Panc1 (cell line): ENCODE measurements around the gene EIF2B1. TPM values are rescaled to one million over a fixed set of nuclear protein-coding genes. Genes with fewer than 3 reads are reported as not detected.

Source experiments
- ATAC-seq: fragments of 200-7000 bp; cut with Tn5 transposase; 2 replicates; pipeline ENCODE4 v1.9.1; 2020; ENCODE audit warnings: mild to moderate bottlenecking, moderate library complexity
- BruUV-seq: library from RNA; stranded (reverse); fragments of 400-500 nt; replicated peaks from 2 replicates; lab custom pipeline; 2021; lab: Mats Ljungman, UMichigan
- CTCF ChIA-PET: fragments of 300-600 bp; sonication (Branson Sonifier 250); formaldehyde crosslinking; loops from one replicate; lab custom pipeline; 2022; ENCODE audit warnings: antibody characterized with exemption; lab: Charles Lee
- POLR2A ChIA-PET: fragments of 300-600 bp; sonication (Branson Sonifier 250); formaldehyde crosslinking; loops from one replicate; lab custom pipeline; 2022; ENCODE audit warnings: antibody characterized with exemption; lab: Charles Lee
- DNase-seq: peaks from one replicate; pipeline ENCODE4 v3.0.0-alpha.2; 2010; ENCODE audit warnings: low read depth, low spot score
- H3K27ac ChIP-seq: 2 replicates; pipeline ENCODE4 v1.5.1; 2011; ENCODE audit warnings: mild to moderate bottlenecking, low read length, inconsistent platforms
- H3K27me3 ChIP-seq: fragments of 200-500 bp; sonication (Bioruptor generic); 2 replicates; pipeline ENCODE4 v1.6.0; 2014; ENCODE audit warnings: low read length, inconsistent platforms; ENCODE audit not compliant: control insufficient read depth, insufficient read depth
- H3K36me3 ChIP-seq: fragments of 200-500 bp; sonication (Bioruptor generic); 2 replicates; pipeline ENCODE4 v1.5.1; 2014; ENCODE audit warnings: inconsistent platforms, mild to moderate bottlenecking, low read length, moderate library complexity; ENCODE audit not compliant: control insufficient read depth, insufficient read depth
- H3K4me1 ChIP-seq: 2 replicates; pipeline ENCODE4 v1.5.1; 2011; ENCODE audit warnings: inconsistent platforms, mild to moderate bottlenecking, low read length, moderate library complexity; ENCODE audit not compliant: control insufficient read depth, insufficient read depth
- H3K4me3 ChIP-seq, 2 experiments: 2 replicates each; pipeline ENCODE4 v1.5.1; 2011 to 2012; ENCODE audit warnings: low read depth in 2 of 2, low read length in 2 of 2, mild to moderate bottlenecking in 2 of 2, inconsistent platforms in 1 of 2, moderate library complexity in 1 of 2
- H3K9me3 ChIP-seq: fragments of 200-500 bp; sonication (Bioruptor generic); 2 replicates; pipeline ENCODE4 v1.5.1; 2014; ENCODE audit warnings: low read depth, mild to moderate bottlenecking, inconsistent platforms, low read length, moderate library complexity; ENCODE audit not compliant: control insufficient read depth, insufficient read depth
- POLR2AphosphoS5 ChIP-seq: IDR thresholded peaks from 2 replicates; pipeline ENCODE4 v1.6.1; 2012; ENCODE audit warnings: mild to moderate bottlenecking, low read depth, low read length, moderate library complexity
- SIN3A ChIP-seq: IDR thresholded peaks from 2 replicates; pipeline ENCODE4 v1.6.1; 2012; ENCODE audit warnings: low read depth, mild to moderate bottlenecking, low read length, moderate library complexity, borderline replicate concordance; ENCODE audit not compliant: insufficient read depth
- TCF7L2 ChIP-seq: IDR thresholded peaks from 2 replicates; pipeline ENCODE4 v1.6.1; 2011; ENCODE audit warnings: mild to moderate bottlenecking, low read depth, low read length, inconsistent platforms
- in situ Hi-C: cut with HindIII; loops from 2 replicates; pipeline ENCODE4 v1.10.0; 2016; ENCODE audit warnings: low sequenced_read_pairs, low pct_unique_long_range_greater_than_20kb
- intact Hi-C: fragments of 100-400 bp; cut with micrococcal nuclease; formaldehyde crosslinking; loops from one replicate; pipeline ENCODE4 v1.10.0; 2022; ENCODE audit not compliant: unreplicated experiment
- total RNA-seq: library from RNA; stranded (reverse); gene quantifications from one replicate; pipeline ENCODE4 v1.2.1, GENCODE V29; 2021; ENCODE audit not compliant: unreplicated experiment
- TF ChIP-seq, protein P1 (sequence below): fragments of 450-650 bp; IDR thresholded peaks from 2 replicates; pipeline ENCODE4 v1.5.1; 2017; ENCODE audit warnings: mild to moderate bottlenecking
- TF ChIP-seq, protein P2 (sequence below), 2 experiments: IDR thresholded peaks; 2 replicates each; pipeline ENCODE4 v1.6.1; 2011 to 2012; ENCODE audit warnings: low read depth in 2 of 2, control low read depth in 1 of 2, low read length in 1 of 2, mild to moderate bottlenecking in 1 of 2, moderate library complexity in 1 of 2; ENCODE audit not compliant: insufficient read depth in 1 of 2

EIF2B1 gene
- total RNA-seq, 1 experiment from 2014 or later: 49.4 TPM

DNA sequence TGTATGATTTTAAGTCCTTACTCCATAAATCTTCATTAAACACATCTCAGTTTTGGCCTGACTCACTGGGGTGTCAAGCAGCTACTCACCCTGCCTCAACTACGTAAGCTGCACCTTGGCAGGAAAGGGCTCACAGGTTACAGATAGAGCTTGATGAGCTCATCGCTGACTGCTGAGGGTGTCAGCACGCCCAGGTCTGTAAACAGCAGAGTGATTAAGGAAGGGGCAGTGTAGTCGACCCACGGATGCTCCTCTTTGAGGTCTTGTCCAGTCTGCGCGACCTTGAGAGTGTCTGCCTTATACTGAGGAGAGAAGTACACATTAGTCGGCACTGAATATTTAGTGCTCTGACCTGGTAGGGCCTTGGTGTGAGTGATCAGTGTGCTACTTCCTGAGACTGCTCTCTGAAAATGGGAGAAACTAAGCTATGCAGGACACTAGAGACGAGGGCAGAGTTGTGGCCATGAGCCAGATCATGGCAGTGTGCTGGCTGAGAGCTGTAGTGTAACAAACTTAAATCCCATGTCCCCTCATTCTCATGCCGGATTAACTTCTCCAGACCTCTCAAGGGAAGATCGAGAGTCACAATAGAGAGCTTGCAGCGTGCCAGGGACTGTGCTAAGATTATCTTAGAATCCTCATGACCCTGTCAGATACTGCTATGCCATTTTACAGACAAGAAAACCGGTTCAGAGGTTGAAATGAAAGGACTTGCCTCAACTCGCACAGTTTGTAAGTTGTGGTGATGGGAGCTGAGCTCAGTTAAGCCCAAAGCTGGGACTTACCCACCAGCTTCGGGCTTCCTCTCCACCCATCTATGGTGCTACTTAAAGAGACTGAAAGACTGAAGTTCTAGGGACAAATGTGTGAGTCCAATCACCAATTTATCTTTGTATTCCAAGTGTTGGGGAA lies 11.6 kb downstream of the EIF2B1 start:
- Histone ChIP-seq H3K36me3 (peaks cover 29% of the 10 kb centered on the region), H3K27me3 (no peaks in the 10 kb centered on the region), H3K4me3 (no peak overlapping the region), H3K9me3 (no peaks in the 10 kb centered on the region), H3K4me1 (no peaks in the 10 kb centered on the region), H3K27ac (no peak overlapping the region)
- TF ChIP-seq, protein P1, sequence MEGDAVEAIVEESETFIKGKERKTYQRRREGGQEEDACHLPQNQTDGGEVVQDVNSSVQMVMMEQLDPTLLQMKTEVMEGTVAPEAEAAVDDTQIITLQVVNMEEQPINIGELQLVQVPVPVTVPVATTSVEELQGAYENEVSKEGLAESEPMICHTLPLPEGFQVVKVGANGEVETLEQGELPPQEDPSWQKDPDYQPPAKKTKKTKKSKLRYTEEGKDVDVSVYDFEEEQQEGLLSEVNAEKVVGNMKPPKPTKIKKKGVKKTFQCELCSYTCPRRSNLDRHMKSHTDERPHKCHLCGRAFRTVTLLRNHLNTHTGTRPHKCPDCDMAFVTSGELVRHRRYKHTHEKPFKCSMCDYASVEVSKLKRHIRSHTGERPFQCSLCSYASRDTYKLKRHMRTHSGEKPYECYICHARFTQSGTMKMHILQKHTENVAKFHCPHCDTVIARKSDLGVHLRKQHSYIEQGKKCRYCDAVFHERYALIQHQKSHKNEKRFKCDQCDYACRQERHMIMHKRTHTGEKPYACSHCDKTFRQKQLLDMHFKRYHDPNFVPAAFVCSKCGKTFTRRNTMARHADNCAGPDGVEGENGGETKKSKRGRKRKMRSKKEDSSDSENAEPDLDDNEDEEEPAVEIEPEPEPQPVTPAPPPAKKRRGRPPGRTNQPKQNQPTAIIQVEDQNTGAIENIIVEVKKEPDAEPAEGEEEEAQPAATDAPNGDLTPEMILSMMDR: no peak
- TF ChIP-seq SIN3A: no peak
- TF ChIP-seq TCF7L2: no peak
- TF ChIP-seq POLR2AphosphoS5: no peak; the same call in 1 of the 2 replicates
- TF ChIP-seq, protein P2, sequence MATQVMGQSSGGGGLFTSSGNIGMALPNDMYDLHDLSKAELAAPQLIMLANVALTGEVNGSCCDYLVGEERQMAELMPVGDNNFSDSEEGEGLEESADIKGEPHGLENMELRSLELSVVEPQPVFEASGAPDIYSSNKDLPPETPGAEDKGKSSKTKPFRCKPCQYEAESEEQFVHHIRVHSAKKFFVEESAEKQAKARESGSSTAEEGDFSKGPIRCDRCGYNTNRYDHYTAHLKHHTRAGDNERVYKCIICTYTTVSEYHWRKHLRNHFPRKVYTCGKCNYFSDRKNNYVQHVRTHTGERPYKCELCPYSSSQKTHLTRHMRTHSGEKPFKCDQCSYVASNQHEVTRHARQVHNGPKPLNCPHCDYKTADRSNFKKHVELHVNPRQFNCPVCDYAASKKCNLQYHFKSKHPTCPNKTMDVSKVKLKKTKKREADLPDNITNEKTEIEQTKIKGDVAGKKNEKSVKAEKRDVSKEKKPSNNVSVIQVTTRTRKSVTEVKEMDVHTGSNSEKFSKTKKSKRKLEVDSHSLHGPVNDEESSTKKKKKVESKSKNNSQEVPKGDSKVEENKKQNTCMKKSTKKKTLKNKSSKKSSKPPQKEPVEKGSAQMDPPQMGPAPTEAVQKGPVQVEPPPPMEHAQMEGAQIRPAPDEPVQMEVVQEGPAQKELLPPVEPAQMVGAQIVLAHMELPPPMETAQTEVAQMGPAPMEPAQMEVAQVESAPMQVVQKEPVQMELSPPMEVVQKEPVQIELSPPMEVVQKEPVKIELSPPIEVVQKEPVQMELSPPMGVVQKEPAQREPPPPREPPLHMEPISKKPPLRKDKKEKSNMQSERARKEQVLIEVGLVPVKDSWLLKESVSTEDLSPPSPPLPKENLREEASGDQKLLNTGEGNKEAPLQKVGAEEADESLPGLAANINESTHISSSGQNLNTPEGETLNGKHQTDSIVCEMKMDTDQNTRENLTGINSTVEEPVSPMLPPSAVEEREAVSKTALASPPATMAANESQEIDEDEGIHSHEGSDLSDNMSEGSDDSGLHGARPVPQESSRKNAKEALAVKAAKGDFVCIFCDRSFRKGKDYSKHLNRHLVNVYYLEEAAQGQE (IDR thresholded peaks at IDR 0.05; ENCODE audit: insufficient read depth in 1 of 2, low read depth in 2 of 2, low read length in 1 of 2): no peak
- ChIA-PET CTCF (no interaction called here), POLR2A (interaction anchor here (0.7 kb wide), 1 partner anchor 10 kb away, joined by 3 read pairs; no protein-coding TSS in a partner anchor)
- in situ Hi-C loops (no loop called here), intact Hi-C loops (no loop called here)
- no peak for DNase-seq
- ATAC-seq: peak; percentile 39; the same call in 1 of the 2 replicates
- no TSS peak for BruUV-seq

DNA sequence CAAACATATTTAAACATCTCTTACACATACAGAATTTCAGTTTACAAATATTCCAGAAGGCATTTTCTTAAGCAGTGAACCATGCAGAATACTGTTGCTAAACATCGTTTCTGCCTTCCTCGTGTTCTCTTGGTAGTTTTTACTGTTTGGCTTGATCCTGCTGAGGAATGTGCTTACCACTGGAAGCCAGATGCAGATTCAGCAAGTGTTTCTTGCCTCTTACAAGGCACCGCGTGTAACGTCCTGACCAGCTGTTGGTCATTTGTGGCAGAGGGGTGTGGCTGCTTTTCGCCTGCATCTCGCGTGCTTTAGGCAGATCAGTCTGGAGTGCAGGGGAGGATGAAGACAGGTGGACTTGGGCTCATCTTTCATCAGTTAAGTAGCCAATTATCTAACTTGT lies 12.4 kb downstream of the EIF2B1 start:
- intact Hi-C loops: no loop called here
- Histone ChIP-seq H3K27me3 (no peaks in the 10 kb centered on the region), H3K9me3 (no peaks in the 10 kb centered on the region), H3K4me3 (no peak overlapping the region), H3K36me3 (peaks cover 32% of the 10 kb centered on the region), H3K4me1 (no peaks in the 10 kb centered on the region), H3K27ac (no peak overlapping the region)
- TSS peak; percentile 84 for BruUV-seq
- no peak for ATAC-seq
- no peak for TF ChIP-seq SIN3A
- TF ChIP-seq, protein P1: no peak
- TF ChIP-seq, protein P2 (IDR thresholded peaks at IDR 0.05; ENCODE audit: insufficient read depth in 1 of 2, low read depth in 2 of 2, low read length in 1 of 2): no peak
- POLR2A ChIA-PET: no interaction called here
- DNase-seq: no peak
- CTCF ChIA-PET: no interaction called here
- in situ Hi-C loops: no loop called here
